ENCODE measurements around the gene LMBR1L.
"Not testable (repeated sequence)": the region's sequence is repeated elsewhere in the genome, so short reads cannot be mapped to it uniquely, and the experiment has no call there.

LMBR1L gene

DNA sequence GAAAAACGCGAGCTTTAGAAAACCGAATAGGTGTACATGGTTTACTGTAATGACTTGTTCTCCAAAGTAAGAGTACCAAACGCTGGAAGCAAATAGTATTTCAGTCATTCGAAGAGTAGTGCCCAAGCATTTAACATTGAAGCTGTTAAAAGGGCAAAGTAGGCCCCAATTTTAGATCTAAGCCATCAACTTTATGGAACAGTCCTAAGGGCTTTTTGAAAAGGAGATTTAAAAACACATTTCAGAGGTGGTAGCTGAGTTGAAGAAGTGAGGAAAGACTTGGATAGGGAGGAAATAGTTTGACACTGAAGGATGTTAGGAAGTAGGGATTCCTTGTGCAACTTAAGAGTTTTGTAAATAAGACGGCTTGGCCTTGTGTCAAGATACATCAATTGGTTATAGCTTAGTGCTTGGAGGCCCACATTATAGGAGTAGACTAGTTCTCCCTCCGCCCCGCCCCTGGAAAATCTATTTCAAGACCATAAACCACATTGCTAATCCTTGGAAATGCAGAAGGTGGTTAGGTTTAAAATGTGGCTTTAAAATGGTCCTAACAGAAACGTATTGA lies 21.3 kb upstream of the LMBR1L start:
- H3K27me3 Mint-ChIP-seq (ENCODE audit: low read depth), result no peaks in the 10 kb centered on the region
- peak overlapping the region; percentile 81 to 86 (median 85) for H3K4me3 Mint-ChIP-seq
- no peaks in the 10 kb centered on the region for H3K9me3 Mint-ChIP-seq
- H3K27ac Mint-ChIP-seq, result peak overlapping the region; percentile 100
- H3K36me3 Mint-ChIP-seq (ENCODE audit: low read depth), result peaks cover 35% of the 10 kb centered on the region
- H3K4me1 Mint-ChIP-seq, result peaks cover 52% of the 10 kb centered on the region
- TF ChIP-seq, protein P1, sequence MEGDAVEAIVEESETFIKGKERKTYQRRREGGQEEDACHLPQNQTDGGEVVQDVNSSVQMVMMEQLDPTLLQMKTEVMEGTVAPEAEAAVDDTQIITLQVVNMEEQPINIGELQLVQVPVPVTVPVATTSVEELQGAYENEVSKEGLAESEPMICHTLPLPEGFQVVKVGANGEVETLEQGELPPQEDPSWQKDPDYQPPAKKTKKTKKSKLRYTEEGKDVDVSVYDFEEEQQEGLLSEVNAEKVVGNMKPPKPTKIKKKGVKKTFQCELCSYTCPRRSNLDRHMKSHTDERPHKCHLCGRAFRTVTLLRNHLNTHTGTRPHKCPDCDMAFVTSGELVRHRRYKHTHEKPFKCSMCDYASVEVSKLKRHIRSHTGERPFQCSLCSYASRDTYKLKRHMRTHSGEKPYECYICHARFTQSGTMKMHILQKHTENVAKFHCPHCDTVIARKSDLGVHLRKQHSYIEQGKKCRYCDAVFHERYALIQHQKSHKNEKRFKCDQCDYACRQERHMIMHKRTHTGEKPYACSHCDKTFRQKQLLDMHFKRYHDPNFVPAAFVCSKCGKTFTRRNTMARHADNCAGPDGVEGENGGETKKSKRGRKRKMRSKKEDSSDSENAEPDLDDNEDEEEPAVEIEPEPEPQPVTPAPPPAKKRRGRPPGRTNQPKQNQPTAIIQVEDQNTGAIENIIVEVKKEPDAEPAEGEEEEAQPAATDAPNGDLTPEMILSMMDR (IDR thresholded peaks at IDR 0.05; ENCODE audit: unreplicated experiment in 3 of 3), result no peak

DNA sequence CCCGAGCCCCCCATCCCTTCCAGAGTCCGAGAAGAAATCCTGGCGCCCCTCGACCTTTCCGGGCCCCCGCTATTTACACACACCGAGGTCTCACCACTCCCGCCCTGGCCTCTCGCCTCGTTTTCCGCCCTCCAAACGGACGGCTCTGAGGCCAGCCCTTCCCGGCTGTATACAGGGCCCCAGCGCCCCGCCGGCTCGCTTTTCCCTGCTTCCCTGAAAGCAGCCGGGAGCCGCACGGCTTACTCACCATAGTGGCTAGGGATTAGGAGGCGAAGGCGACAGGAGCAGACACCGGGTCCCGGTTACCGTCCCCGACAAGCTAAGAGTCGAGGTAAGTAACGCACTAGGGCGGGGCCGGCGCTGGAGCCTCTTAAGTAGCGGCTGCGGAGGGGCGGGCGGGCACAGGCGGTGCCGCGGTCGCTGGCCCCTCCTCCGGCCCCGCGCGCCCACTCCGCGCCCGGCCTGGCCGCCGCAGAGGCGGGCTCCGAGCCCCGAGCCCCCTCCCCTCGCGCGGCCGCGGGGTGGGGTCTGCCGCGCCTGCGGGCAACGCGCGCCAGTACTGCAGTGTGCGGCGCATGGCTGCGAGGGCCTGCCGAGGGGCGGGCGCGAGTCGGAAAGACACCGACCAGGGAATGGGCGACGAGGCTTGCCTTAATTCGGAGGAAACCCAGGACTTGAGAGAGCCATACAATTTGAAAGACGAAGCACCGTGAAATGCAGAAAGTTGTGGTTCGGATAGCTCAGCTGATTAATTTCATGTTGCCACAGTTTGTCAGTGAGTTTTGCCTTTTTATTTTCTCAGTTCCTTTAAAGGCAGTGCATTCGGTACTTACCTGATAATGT lies 20.6 kb upstream of the LMBR1L start, which contains the start of gene TUBA1B:
TSS of gene TUBA1B (minus strand) at position 345 of the 843 bp plus-strand sequence. CDS start at position 250, 95 bp downstream.
- Mint-ChIP-seq H3K27ac (peak within 1 kb of the TSS; percentile 100), H3K36me3 (ENCODE audit: low read depth) (peaks cover 38% of the 10 kb centered on the region), H3K4me3 (peak within 1 kb of the TSS; percentile 96 to 100 (median 98)), H3K9me3 (no peaks in the 10 kb centered on the region), H3K4me1 (peaks cover 55% of the 10 kb centered on the region), H3K27me3 (ENCODE audit: low read depth) (no peaks in the 10 kb centered on the region)
- TF ChIP-seq, protein P1 (IDR thresholded peaks at IDR 0.05; ENCODE audit: unreplicated experiment in 3 of 3), result no peak

DNA sequence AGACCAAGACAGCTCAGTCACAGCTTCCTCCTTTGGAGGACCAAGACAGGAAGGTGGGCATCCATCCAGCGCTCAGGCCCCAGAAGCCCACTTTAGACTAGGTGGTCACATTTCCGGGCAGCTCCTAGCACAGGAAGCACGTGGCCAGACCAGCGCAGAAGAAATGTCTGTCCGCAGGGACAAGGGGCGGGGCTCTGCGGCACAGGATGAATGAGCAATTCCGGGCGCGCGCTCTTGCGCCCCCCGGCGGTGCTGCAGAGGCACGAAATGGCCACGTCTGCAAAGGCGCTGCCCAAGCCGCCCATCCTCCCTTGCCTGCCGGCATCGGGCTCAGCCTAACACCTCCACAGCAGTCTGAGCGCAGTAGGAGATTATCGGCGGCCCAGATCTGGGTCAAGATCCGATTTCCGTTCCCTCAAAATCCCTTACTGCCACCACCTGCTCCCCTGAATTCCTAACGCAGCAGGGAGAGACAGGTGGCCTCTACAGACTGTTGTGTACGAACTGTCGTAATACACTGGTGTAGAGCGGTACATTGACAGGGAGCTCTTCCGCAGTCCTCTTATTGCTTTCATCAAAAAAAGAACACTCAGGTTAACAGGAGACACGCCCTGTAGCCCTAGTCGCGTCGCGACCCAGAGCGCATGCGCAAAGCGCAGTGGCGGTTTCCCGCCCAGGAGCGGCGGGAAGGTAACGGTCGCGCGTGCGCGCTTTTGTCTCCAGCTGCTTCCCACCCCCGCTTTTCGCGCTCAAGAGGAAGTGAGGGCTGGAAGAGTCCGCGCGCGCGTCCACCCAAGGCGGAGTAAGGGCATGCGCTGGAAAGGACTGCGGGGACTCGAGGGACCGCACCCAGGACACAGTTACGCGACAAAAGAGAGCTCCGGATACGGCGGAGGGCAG lies 19.8 kb upstream of the LMBR1L start:
- TF ChIP-seq, protein P1 (IDR thresholded peaks at IDR 0.05; ENCODE audit: unreplicated experiment in 3 of 3), result peak; percentile 91 to 97 (median 92)
- H3K4me1 Mint-ChIP-seq, result peaks cover 55% of the 10 kb centered on the region
- H3K27me3 Mint-ChIP-seq (ENCODE audit: low read depth), result no peaks in the 10 kb centered on the region
- peak overlapping the region; percentile 100 for H3K27ac Mint-ChIP-seq
- H3K9me3 Mint-ChIP-seq, result no peaks in the 10 kb centered on the region
- peaks cover 43% of the 10 kb centered on the region for H3K36me3 Mint-ChIP-seq (ENCODE audit: low read depth)
- H3K4me3 Mint-ChIP-seq, result peak overlapping the region; percentile 96 to 100 (median 98)

DNA sequence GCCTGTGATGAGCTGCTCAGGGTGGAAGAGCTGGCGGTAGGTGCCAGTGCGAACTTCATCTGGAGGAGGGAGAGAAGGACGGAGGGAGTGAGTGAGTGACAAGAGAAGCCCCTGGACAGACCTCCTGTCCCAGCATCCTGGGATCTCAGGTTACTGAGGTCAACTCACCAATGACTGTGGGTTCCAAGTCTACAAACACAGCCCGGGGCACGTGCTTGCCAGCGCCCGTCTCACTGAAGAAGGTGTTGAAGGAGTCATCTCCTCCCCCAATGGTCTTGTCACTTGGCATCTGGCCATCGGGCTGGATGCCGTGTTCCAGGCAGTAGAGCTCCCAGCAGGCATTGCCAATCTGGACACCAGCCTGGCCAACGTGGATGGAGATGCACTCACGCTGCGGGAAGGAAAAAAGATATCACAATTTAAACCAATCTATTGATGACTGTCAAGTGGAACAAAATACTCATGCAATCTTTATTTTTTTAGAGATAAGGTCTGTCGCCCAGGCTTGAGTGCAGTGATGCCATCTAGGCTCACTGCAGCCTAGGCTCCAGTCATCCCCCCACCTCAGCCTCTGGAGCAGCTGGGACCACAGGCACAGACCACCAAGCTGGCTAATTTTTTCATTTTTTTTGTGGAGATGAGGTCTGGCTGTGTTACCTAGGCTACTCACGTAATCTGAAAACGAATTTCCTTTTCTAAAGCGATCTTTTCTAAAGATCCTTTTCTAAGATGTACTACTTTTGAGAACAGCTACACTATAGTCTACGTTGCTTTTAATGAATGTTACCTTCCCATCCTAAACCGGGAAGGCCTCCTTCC lies 18.9 kb upstream of the LMBR1L start:
- H3K27ac Mint-ChIP-seq, result peak overlapping the region; percentile 100
- peak overlapping the region; percentile 96 to 100 (median 98) for H3K4me3 Mint-ChIP-seq
- H3K27me3 Mint-ChIP-seq (ENCODE audit: low read depth), result no peaks in the 10 kb centered on the region
- H3K9me3 Mint-ChIP-seq, result no peaks in the 10 kb centered on the region
- peaks cover 55% of the 10 kb centered on the region for H3K4me1 Mint-ChIP-seq
- TF ChIP-seq, protein P1 (IDR thresholded peaks at IDR 0.05; ENCODE audit: unreplicated experiment in 3 of 3), result no peak
- H3K36me3 Mint-ChIP-seq (ENCODE audit: low read depth), result peaks cover 43% of the 10 kb centered on the region

DNA sequence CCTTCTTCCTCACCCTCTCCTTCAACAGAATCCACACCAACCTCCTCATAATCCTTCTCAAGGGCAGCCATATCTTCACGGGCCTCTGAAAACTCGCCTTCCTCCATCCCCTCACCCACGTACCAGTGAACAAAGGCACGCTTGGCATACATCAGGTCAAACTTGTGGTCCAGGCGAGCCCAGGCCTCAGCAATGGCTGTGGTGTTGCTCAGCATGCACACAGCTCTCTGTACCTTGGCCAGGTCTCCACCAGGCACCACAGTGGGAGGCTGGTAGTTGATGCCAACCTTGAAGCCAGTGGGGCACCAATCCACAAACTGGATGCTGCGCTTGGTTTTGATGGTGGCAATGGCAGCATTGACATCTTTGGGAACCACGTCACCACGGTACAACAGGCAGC lies 17.3 kb upstream of the LMBR1L start:
- Mint-ChIP-seq H3K4me3 (peak overlapping the region in 2 of 3 experiments; percentile 48 to 52), H3K27ac (peak overlapping the region in 1 of 3 experiments; percentile 35), H3K36me3 (ENCODE audit: low read depth) (peaks cover 43% of the 10 kb centered on the region), H3K4me1 (peaks cover 44% of the 10 kb centered on the region)
- not testable (repeated sequence) for H3K9me3 Mint-ChIP-seq; H3K27me3 Mint-ChIP-seq (ENCODE audit: low read depth)
